ENCODE results near the gene SELPLG.

SELPLG gene

GRCh38 chr12:108605000-108605689 lies 28.5 kb downstream of the SELPLG start:
- peak; percentile 12 for DNase-seq (ENCODE audit: low spot score)

- DNase-seq (ENCODE audit: low spot score) = no peak
Observed at GRCh38 chr12:108604208-108604941, 29.3 kb downstream of the SELPLG start.

- DNase-seq (ENCODE audit: low spot score) = no peak
Observed at GRCh38 chr12:108603743-108604142, 30.0 kb downstream of the SELPLG start.

GRCh38 chr12:108602976-108603704 lies 30.6 kb downstream of the SELPLG start:
- no peak for DNase-seq (ENCODE audit: low spot score)

- DNase-seq (ENCODE audit: low spot score) = no peak
Observed at GRCh38 chr12:108602209-108602705, 31.4 kb downstream of the SELPLG start.

- DNase-seq (ENCODE audit: low spot score) = no peak
Observed at GRCh38 chr12:108600702-108601007, 33.0 kb downstream of the SELPLG start.

- no peak for DNase-seq (ENCODE audit: low spot score)
Observed at GRCh38 chr12:108599948-108600701, 33.6 kb downstream of the SELPLG start.

GRCh38 chr12:108599541-108599940 lies 34.2 kb downstream of the SELPLG start:
- no peak for DNase-seq (ENCODE audit: low spot score)

- no peak for DNase-seq (ENCODE audit: low spot score)
Observed at GRCh38 chr12:108598553-108599250, 35.0 kb downstream of the SELPLG start.

- no peak for DNase-seq (ENCODE audit: low spot score)
Observed at GRCh38 chr12:108597559-108598471, 35.9 kb downstream of the SELPLG start, which contains the start of gene TMEM119. Gene TMEM119 (minus strand): TSS chr12:108598084. CDS start chr12:108592383, 5,701 bp downstream.

- no peak for DNase-seq (ENCODE audit: low spot score)
Observed at GRCh38 chr12:108596854-108597558, 36.7 kb downstream of the SELPLG start.

- no peak for DNase-seq (ENCODE audit: low spot score)
Observed at GRCh38 chr12:108595711-108596647, 37.7 kb downstream of the SELPLG start.

- DNase-seq (ENCODE audit: low spot score) = no peak
Observed at GRCh38 chr12:108594960-108595710, 38.6 kb downstream of the SELPLG start.

GRCh38 chr12:108594323-108594903 lies 39.3 kb downstream of the SELPLG start:
- no peak for DNase-seq (ENCODE audit: low spot score)

GRCh38 chr12:108592033-108592909 lies 41.4 kb downstream of the SELPLG start:
- DNase-seq (ENCODE audit: low spot score) = no peak

GRCh38 chr12:108591267-108591980 lies 42.3 kb downstream of the SELPLG start:
- no peak for DNase-seq (ENCODE audit: low spot score)
